ENCODE results near the gene SPIRE1. TPM values are rescaled to one million over a fixed set of nuclear protein-coding genes. Genes with fewer than 3 reads are reported as not detected.

The SPIRE1 gene
- polyA plus RNA-seq (ENCODE audit: low read depth in 6 of 6), result not detected

GRCh38 chr18:12657684-12658425 is at the start of gene SPIRE1:
Gene SPIRE1 (minus strand): TSS chr18:12658107. CDS start chr18:12657866, 241 bp downstream.
- peak; percentile 62 to 65 for ATAC-seq (ENCODE audit: low read depth in 2 of 2)
- peak within 1 kb of the TSS in 2 of 6 donors; percentile 20 to 81 for H3K27ac Mint-ChIP-seq
- H3K4me3 Mint-ChIP-seq, result peak within 1 kb of the TSS; percentile 84 to 94 (median 92)
- peaks cover 23 to 33% (median 29%) of the 10 kb centered on the region in 3 donors for H3K27me3 Mint-ChIP-seq
- peaks cover 7 to 11% (median 10%) of the 10 kb centered on the region in 3 donors for H3K4me1 Mint-ChIP-seq
- H3K36me3 Mint-ChIP-seq, result no peaks in the 10 kb centered on the region
- no peaks in the 10 kb centered on the region for H3K9me3 Mint-ChIP-seq
- DNase-seq, result peak; percentile 23

DNA sequence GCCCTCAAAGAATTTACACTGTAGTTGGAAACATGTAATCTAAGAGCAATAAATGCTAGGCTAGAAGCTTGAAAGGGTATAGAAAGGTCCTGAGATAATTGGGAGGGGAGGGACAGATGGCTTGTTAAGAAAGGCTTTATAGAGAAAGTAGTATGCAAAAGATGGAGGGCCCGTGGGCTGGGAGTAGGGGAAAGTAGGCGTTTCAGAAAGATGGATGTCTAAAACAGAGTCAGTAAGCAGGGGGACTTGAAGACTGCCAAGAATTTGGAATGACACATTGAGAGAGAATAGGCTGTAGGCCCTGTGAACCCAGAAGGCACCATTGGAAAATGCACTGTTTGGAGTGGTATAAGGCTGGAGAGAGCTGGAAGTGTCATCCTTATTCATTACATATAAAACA is 45.8 kb upstream of the SPIRE1 start:
- peaks cover 4 to 7% of the 10 kb centered on the region in 2 donors for H3K36me3 Mint-ChIP-seq
- H3K4me3 Mint-ChIP-seq, result peak overlapping the region; percentile 90 to 100 (median 96)
- H3K27ac Mint-ChIP-seq, result peak overlapping the region; percentile 99 to 100 (median 100)
- H3K9me3 Mint-ChIP-seq, result no peaks in the 10 kb centered on the region
- H3K4me1 Mint-ChIP-seq, result peaks cover 37 to 45% (median 44%) of the 10 kb centered on the region in 3 donors
- ATAC-seq (ENCODE audit: low read depth in 2 of 2), result no peak
- no peak for DNase-seq
- no peaks in the 10 kb centered on the region for H3K27me3 Mint-ChIP-seq

GRCh38 chr18:12703096-12703567 is 45.2 kb upstream of the SPIRE1 start:
- peak overlapping the region; percentile 99 to 100 (median 100) for H3K27ac Mint-ChIP-seq
- no peaks in the 10 kb centered on the region for H3K27me3 Mint-ChIP-seq
- peaks cover 7 to 8% of the 10 kb centered on the region in 2 donors for H3K36me3 Mint-ChIP-seq
- no peaks in the 10 kb centered on the region for H3K9me3 Mint-ChIP-seq
- peak overlapping the region; percentile 90 to 100 (median 96) for H3K4me3 Mint-ChIP-seq
- ATAC-seq (ENCODE audit: low read depth in 2 of 2) (peak; percentile 44 to 54), DNase-seq (no peak)
- peaks cover 37 to 45% (median 44%) of the 10 kb centered on the region in 3 donors for H3K4me1 Mint-ChIP-seq

DNA sequence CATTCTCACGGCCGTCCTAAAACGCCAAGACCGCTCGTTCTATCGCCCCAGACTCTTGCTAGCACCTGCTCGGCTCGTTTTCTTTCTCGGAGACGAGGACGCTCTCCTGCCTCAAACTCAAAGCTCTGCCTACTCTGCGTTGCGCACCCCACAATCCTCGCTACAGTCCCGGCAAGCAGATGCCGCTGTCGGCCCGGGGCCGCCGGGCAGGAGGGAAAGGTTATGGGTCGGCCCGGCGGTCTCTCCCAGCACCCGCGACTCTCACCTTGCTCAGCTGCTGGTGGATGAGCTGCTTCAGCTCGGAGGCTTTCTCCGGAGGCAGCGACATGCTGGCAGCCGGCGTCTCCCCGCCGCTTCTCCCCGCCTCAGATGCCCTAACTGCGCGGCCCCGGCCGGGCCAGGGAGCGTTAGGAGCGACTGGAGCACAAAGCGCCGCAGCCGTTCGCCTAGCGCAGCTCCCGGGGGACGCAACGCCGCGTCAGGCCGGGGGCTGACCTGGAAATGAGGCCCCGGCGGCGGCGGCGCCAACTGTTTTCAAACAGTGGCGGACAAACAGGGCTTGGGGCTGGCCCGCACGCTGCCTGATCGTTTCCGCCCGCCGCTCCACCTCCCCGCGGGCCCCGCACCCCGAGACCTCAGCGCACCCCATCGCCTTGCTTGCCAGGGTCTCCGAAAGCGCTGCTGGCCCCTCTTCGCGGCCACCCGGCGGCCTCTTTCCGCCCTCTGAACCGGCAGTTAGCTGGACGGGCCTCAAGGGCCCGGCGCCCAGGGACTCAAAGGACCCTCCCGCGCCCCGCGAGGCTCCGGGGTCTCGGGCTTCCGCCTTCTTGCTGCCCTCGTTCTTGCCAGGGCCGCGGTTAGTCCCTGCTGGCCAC is 44.6 kb upstream of the SPIRE1 start, which contains the start of the genes CEP76 and PSMG2:
Gene CEP76 (minus strand): TSS at position 503 of the 875 bp plus-strand sequence. CDS start 175 bp downstream, at position 328.
Gene PSMG2 (plus strand): TSS at position 822 of the 875 bp plus-strand sequence. CDS start 66 bp downstream, outside the sequence.
- Mint-ChIP-seq H3K27me3 (no peaks in the 10 kb centered on the region), H3K36me3 (peaks cover 6 to 8% of the 10 kb centered on the region in 2 donors), H3K9me3 (no peaks in the 10 kb centered on the region), H3K4me1 (peaks cover 37 to 45% (median 44%) of the 10 kb centered on the region in 3 donors), H3K27ac (peak within 1 kb of the TSS; percentile 99 to 100 (median 100)), H3K4me3 (peak within 1 kb of the TSS; percentile 90 to 100 (median 96))
- ATAC-seq (ENCODE audit: low read depth in 2 of 2), result peak; percentile 83 to 84
- DNase-seq, result peak; percentile 93

DNA sequence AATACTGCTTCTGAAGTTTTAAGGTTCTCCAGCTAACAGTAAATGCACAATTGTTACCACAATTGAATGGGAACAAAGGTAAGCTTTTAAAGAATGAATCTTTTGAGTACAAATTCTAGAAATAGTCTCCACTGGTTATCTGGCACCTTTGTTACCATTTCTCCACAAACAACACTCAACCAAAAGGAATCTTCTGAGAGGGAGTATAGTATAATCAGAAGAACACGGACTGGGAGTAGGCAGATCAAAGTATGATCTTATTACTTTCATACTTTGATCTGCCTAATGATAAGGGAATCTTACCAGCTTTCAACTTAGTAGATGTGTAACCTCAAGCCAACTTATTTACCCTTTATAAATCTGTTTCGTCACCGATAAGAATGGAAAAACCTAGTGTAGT is 43.3 kb upstream of the SPIRE1 start:
- H3K36me3 Mint-ChIP-seq, result peaks cover 0 to 8% of the 10 kb centered on the region in 2 donors
- DNase-seq (no peak), ATAC-seq (ENCODE audit: low read depth in 2 of 2) (no peak)
- peak overlapping the region in 2 of 6 donors; percentile 100 for H3K27ac Mint-ChIP-seq
- no peaks in the 10 kb centered on the region for H3K9me3 Mint-ChIP-seq
- H3K4me1 Mint-ChIP-seq, result peaks cover 37 to 45% (median 42%) of the 10 kb centered on the region in 3 donors
- H3K4me3 Mint-ChIP-seq, result peak overlapping the region; percentile 90 to 100 (median 96)
- H3K27me3 Mint-ChIP-seq, result no peaks in the 10 kb centered on the region

DNA sequence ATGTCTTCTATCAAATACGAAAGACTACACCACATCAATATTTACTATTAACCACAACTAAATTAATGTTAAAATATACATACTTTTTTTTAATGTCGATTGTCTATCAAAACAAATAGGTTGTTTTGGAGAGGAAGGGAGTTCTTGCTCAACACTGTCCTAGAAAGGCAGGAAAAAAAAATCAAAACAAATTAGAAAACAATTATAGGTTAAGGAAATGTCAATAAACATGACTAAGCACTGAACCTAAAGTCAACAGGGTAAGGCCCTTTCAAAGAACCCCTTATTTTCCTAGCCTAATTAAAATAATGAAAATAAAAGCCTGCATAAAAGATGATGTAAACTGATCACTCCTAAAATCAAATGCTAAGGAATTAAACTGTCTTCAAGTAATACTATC is 41.8 kb upstream of the SPIRE1 start:
- Mint-ChIP-seq H3K27ac (no peak overlapping the region), H3K9me3 (no peaks in the 10 kb centered on the region), H3K36me3 (peaks cover 0 to 8% of the 10 kb centered on the region in 2 donors), H3K4me1 (peaks cover 29 to 34% (median 33%) of the 10 kb centered on the region in 3 donors), H3K27me3 (no peaks in the 10 kb centered on the region), H3K4me3 (peak overlapping the region in 1 of 8 donors; percentile 100)
- DNase-seq, result no peak
- ATAC-seq (ENCODE audit: low read depth in 2 of 2), result no peak

GRCh38 chr18:12694032-12694431 is 36.1 kb upstream of the SPIRE1 start:
- H3K36me3 Mint-ChIP-seq, result peaks cover 6 to 13% of the 10 kb centered on the region in 2 donors
- H3K27ac Mint-ChIP-seq, result no peak overlapping the region
- H3K9me3 Mint-ChIP-seq, result no peaks in the 10 kb centered on the region
- no peaks in the 10 kb centered on the region for H3K27me3 Mint-ChIP-seq
- no peak for ATAC-seq (ENCODE audit: low read depth in 2 of 2)
- peaks cover 0 to 8% (median 6%) of the 10 kb centered on the region in 3 donors for H3K4me1 Mint-ChIP-seq
- no peak overlapping the region for H3K4me3 Mint-ChIP-seq
- no peak for DNase-seq

GRCh38 chr18:12692206-12692605 is 34.3 kb upstream of the SPIRE1 start:
- H3K4me3 Mint-ChIP-seq, result peak overlapping the region in 1 of 8 donors; percentile 33
- H3K9me3 Mint-ChIP-seq, result no peaks in the 10 kb centered on the region
- DNase-seq (no peak), ATAC-seq (ENCODE audit: low read depth in 2 of 2) (no peak)
- H3K27ac Mint-ChIP-seq, result peak overlapping the region in 1 of 6 donors; percentile 75
- H3K36me3 Mint-ChIP-seq, result peaks cover 6% of the 10 kb centered on the region in 2 donors
- no peaks in the 10 kb centered on the region for H3K27me3 Mint-ChIP-seq
- peaks cover 0 to 8% (median 6%) of the 10 kb centered on the region in 3 donors for H3K4me1 Mint-ChIP-seq

DNA sequence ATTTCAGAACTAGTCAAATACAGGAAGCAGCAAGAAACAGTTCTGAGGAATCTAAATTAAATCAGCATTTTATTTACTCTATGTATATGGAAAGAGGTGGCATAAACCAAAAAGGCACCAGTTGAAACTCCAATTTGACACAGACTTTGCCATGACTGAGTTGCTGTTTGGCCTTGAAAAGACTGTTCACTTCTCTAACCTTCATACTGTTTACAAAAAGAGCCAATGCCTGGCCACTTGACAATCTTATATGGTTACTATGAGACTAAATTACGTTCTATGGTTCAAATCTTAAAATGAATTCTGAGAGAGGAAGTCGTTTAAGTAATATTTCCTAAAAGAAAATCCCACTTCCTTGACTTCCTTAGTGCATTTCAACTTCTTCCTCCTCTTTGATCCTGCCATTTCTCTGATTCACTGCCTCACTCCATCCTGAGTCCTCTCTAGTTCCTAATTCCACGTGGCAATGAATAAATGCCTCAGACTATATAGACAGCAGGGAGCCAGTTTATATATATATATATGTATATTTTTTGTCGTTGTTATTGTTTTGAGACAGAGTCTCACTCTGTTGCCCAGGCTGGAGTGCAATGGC is 31.4 kb upstream of the SPIRE1 start:
- no peak for DNase-seq
- ATAC-seq (ENCODE audit: low read depth in 2 of 2), result no peak
- Mint-ChIP-seq H3K27ac (no peak overlapping the region), H3K9me3 (no peaks in the 10 kb centered on the region), H3K4me3 (no peak overlapping the region), H3K27me3 (no peaks in the 10 kb centered on the region), H3K36me3 (peaks cover 6% of the 10 kb centered on the region in 2 donors), H3K4me1 (peaks cover 0 to 8% (median 6%) of the 10 kb centered on the region in 3 donors)

GRCh38 chr18:12686100-12686499 is 28.2 kb upstream of the SPIRE1 start:
- Mint-ChIP-seq H3K27ac (no peak overlapping the region), H3K4me3 (no peak overlapping the region), H3K4me1 (no peaks in the 10 kb centered on the region), H3K9me3 (no peaks in the 10 kb centered on the region), H3K36me3 (no peaks in the 10 kb centered on the region), H3K27me3 (no peaks in the 10 kb centered on the region)
- no peak for ATAC-seq (ENCODE audit: low read depth in 2 of 2)
- no peak for DNase-seq

- Mint-ChIP-seq H3K9me3 (no peaks in the 10 kb centered on the region), H3K4me1 (no peaks in the 10 kb centered on the region), H3K36me3 (peaks cover 0 to 5% of the 10 kb centered on the region in 2 donors), H3K27me3 (no peaks in the 10 kb centered on the region), H3K4me3 (no peak overlapping the region), H3K27ac (peak overlapping the region in 3 of 6 donors; percentile 3 to 87 (median 81))
- no peak for DNase-seq
- ATAC-seq (ENCODE audit: low read depth in 2 of 2), result no peak
These were observed 21.4 kb upstream of the SPIRE1 start for GRCh38 chr18:12679183-12679786.

GRCh38 chr18:12668041-12668440 is 10.1 kb upstream of the SPIRE1 start:
- DNase-seq (no peak), ATAC-seq (ENCODE audit: low read depth in 2 of 2) (no peak)
- Mint-ChIP-seq H3K4me3 (no peak overlapping the region), H3K27ac (no peak overlapping the region), H3K27me3 (no peaks in the 10 kb centered on the region), H3K36me3 (no peaks in the 10 kb centered on the region), H3K4me1 (no peaks in the 10 kb centered on the region), H3K9me3 (no peaks in the 10 kb centered on the region)

Measured in naive B cell (primary cell).